Left ventricle myocardium inferior (tissue), 1 donor: ENCODE results near the gene PSIP1. TPM values are rescaled to one million over a fixed set of nuclear protein-coding genes. Genes with fewer than 3 reads are reported as not detected.

ENCODE experiments used
- DNase-seq: peaks from one replicate; pipeline ENCODE4 v3.0.0-alpha.2; 2020
- H3K27ac ChIP-seq: fragments of 200-600 bp; replicated peaks from 2 replicates; pipeline ENCODE4 v1.8.0; 2021
- H3K27me3 ChIP-seq: fragments of 200-600 bp; 2 replicates; pipeline ENCODE4 v1.8.0; 2021; ENCODE audit warnings: low read depth
- H3K36me3 ChIP-seq: fragments of 200-600 bp; 2 replicates; pipeline ENCODE4 v1.8.0; 2021
- H3K4me1 ChIP-seq: fragments of 200-600 bp; 2 replicates; pipeline ENCODE4 v1.8.0; 2021
- H3K4me3 ChIP-seq: fragments of 200-600 bp; 2 replicates; pipeline ENCODE4 v1.8.0; 2021; ENCODE audit warnings: mild to moderate bottlenecking, moderate library complexity
- H3K9me3 ChIP-seq: fragments of 200-600 bp; replicated peaks from 2 replicates; pipeline ENCODE4 v1.8.0; 2021
- CTCF ChIP-seq: fragments of 200-600 bp; IDR thresholded peaks from 2 replicates; pipeline ENCODE4 v1.8.0; 2021; ENCODE audit warnings: antibody characterized with exemption, mild to moderate bottlenecking, borderline replicate concordance
- intact Hi-C: fragments of 100-400 bp; cut with micrococcal nuclease; formaldehyde crosslinking; loops from one replicate; pipeline ENCODE4 v1.11.0; 2022
- total RNA-seq: library from RNA; stranded (reverse); fragmentation: NEBNext Ultra II Directional; extraction: Animal tissue kit (Norgen Biotek cat#: 25700); gene quantifications from one replicate; pipeline ENCODE4 v1.2.1, GENCODE V29; 2021
- donor health status: DM: no; HTN: yes; CAD: no; lungs with severe emphysema.

The PSIP1 gene
- total RNA-seq, 1 donor from 2014 or later, result 22.5 TPM

GRCh38 chr9:15416880-15417279 lies 93.9 kb downstream of the PSIP1 start:
- H3K36me3 ChIP-seq, result no peaks in the 10 kb centered on the region
- peak; percentile 37 for TF ChIP-seq CTCF
- H3K4me3 ChIP-seq, result no peak overlapping the region
- H3K27ac ChIP-seq, result no peak overlapping the region
- H3K9me3 ChIP-seq, result no peaks in the 10 kb centered on the region
- DNase-seq, result no peak
- intact Hi-C loops, result no loop called here
- H3K27me3 ChIP-seq, result no peaks in the 10 kb centered on the region
- H3K4me1 ChIP-seq, result peaks cover 1% of the 10 kb centered on the region

Other genes with a start within 250 kb of the PSIP1 start
- 1.6 TPM for gene TTC39B, start 203.8 kb downstream of the PSIP1 start, total RNA-seq
- 32.2 TPM for gene SNAPC3, start 88.1 kb downstream of the PSIP1 start, total RNA-seq
- 1.8 TPM for gene CCDC171, start 42.1 kb upstream of the PSIP1 start, total RNA-seq